Fibroblast of mammary gland (primary cell): ENCODE data around the gene NEDD4L.
A peak's percentile ranks its signal among the peaks of the same experiment; 100 is the strongest.

Experiments
- DNase-seq: peaks from one replicate; pipeline ENCODE4 v3.0.0-alpha.2; 2010; ENCODE audit warnings: low read depth
- H3K4me3 ChIP-seq: 2 replicates; pipeline ENCODE4 v1.5.1; 2011; ENCODE audit warnings: low read depth, mild to moderate bottlenecking, low read length, moderate library complexity; ENCODE audit not compliant: control insufficient read depth
- TF ChIP-seq, protein P1 (sequence below): conservative IDR thresholded peaks from 2 replicates; pipeline ENCODE4 v1.5.1; 2011; ENCODE audit warnings: low read depth, low read length, inconsistent platforms; ENCODE audit not compliant: control insufficient read depth, insufficient read depth

The NEDD4L gene

DNA sequence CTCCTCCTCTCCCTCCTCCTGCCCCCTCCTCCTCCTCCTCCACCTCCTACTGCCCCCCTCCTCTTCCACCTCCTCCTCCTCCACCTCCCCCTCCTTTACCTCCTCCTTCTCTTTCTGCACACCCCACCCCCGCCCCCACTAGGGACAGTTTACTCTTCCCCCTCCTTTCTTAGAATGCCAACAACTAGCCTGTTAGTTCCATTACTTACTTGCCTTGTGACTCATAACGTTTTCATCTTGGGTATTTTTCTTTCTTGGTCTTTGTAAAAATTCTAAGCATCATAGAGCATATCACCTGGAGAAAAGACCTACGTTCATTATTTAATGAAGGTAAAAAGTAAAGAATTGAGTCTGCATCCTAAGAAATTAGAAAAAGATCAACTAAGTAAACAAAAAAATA, 165.3 kb downstream of the NEDD4L start:
- TF ChIP-seq, protein P1, sequence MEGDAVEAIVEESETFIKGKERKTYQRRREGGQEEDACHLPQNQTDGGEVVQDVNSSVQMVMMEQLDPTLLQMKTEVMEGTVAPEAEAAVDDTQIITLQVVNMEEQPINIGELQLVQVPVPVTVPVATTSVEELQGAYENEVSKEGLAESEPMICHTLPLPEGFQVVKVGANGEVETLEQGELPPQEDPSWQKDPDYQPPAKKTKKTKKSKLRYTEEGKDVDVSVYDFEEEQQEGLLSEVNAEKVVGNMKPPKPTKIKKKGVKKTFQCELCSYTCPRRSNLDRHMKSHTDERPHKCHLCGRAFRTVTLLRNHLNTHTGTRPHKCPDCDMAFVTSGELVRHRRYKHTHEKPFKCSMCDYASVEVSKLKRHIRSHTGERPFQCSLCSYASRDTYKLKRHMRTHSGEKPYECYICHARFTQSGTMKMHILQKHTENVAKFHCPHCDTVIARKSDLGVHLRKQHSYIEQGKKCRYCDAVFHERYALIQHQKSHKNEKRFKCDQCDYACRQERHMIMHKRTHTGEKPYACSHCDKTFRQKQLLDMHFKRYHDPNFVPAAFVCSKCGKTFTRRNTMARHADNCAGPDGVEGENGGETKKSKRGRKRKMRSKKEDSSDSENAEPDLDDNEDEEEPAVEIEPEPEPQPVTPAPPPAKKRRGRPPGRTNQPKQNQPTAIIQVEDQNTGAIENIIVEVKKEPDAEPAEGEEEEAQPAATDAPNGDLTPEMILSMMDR: no peak
- peak; percentile 36 for DNase-seq

DNA sequence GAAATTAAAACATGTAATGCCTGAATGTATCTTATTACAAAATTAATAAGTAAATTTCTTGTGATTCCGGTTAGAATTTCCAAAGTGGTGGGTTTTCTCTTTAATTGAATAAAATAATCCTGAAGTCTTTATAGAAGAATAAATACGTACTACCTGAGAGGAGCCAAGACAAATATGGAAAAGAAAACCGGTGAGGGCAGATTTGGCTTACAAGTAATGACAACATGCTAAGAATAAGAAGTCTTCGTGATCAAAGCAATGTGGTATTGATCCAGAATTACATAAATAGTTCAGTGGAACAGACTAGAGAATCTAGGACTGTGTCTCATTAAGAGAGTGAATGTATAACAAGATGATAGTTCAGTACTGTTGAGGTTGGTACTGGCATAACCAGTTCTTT, 167.5 kb downstream of the NEDD4L start:
- DNase-seq: no peak
- TF ChIP-seq, protein P1: no peak

More for the DNA sequence above, 165.3 kb downstream of the NEDD4L start:
- no peak overlapping the region for H3K4me3 ChIP-seq

DNA sequence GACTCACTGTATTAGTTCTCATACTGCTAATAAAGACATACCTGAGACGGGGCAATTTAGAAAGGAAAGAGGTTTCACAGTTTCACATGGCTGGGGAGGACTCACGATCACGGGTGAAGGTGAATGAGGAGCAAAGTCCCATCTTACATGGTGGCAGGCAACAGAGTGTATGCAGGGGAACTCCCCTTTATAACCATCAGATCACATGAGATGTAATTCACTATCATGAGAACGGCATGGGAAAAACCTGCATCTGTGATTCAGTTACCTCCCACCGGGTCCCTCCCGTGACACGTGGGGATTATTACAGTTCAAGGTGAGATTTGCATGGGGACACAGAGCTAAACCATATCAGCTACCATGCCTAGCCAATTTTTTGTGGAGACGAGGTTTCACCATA, 168.2 kb downstream of the NEDD4L start:
- no peak overlapping the region for H3K4me3 ChIP-seq
- TF ChIP-seq, protein P1: no peak
- no peak for DNase-seq

More for the DNA sequence above, 167.5 kb downstream of the NEDD4L start:
- no peak overlapping the region for H3K4me3 ChIP-seq

DNA sequence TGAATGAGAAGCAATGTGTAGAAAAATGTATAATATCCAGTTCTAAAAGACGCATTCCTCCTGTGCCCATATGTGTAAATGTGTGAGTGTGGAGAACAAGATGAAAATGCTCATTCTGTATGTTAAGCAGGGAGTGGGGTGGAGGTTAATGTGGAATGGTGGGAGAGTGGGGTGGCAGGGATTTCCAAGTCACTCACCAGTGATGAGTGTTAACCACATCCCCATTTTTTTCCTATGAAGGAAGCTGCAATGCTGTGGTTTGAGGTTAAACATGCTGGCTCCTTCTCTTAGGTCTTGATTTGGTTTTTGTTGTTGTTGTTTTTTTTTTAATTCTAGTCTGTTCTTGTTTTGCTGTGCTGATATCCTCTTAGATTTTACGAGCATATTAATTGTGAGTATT, 169.4 kb downstream of the NEDD4L start:
- H3K4me3 ChIP-seq: no peak overlapping the region
- TF ChIP-seq, protein P1: no peak
- DNase-seq: peak; percentile 95

DNA sequence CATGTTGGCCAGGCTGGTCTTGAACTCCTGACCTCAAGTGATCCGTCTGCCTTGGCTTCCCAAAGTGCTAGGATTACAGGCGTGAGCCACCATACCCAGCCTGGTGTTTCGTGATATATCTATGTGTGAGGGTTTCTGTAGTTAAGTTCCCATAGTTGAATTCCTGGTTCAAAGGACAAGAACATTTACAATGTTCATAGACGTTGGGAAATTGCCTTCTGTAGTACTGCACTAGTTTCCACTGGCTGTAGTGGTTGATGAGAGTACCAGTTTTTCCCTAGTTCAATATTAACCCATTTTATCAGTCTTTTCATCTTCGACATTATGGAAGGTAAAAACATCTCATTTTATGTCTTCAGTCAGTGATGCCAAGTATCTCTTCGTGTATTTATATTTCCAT, 171.0 kb downstream of the NEDD4L start:
- no peak for DNase-seq
- TF ChIP-seq, protein P1: no peak
- no peak overlapping the region for H3K4me3 ChIP-seq

DNA sequence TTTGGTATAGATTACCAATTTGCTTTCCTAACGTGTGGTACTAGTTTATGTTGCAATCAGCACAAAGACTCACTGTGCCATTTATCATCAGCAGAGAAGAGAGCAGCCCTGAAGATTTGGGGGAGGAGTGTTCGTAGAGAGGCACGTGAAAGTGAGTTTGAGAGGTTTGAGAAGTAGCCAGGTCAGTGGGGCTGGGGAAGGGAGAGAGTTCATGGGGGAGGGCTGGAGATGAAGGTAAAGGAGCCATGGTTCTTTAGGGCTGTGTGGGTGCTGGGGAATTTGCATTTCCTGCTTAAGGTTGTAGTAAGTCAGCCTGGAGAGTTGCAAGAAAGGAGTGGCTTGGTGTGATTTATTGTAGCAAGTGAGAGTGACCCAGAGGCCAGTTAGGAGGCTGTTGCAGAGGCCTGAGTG, 172.1 kb downstream of the NEDD4L start:
- TF ChIP-seq, protein P1: no peak
- DNase-seq: peak; percentile 78
- H3K4me3 ChIP-seq: no peak overlapping the region

DNA sequence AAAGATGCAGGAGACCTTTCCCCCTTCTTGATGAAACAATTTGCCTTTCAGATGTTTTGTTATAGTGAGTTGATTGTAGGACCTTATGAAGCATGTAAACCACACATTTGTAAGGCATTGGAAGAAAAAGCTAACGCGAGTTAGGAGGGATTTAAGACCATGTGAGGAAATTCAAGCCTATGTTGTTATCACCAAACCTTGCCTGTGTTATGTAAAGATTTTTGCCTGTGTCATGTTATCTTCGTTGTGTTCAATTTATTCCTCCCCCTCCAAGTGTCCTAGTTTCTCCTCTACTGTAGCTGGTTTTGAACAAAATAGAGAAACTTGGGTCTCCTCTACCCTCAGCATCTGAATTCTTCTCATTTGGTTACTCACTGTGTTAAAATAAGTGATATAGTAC, 173.0 kb downstream of the NEDD4L start:
- no peak for DNase-seq
- TF ChIP-seq, protein P1: no peak

More for the DNA sequence above, 173.0 kb downstream of the NEDD4L start:
- H3K4me3 ChIP-seq: no peak overlapping the region
